HG03066 (cell line): Measurements from ENCODE around the gene ECPAS.
A peak's percentile ranks its signal among the peaks of the same experiment; 100 is the strongest.
"Not testable (repeated sequence)": the region's sequence is repeated elsewhere in the genome, so short reads cannot be mapped to it uniquely, and the experiment has no call there.

Experiments used
- ATAC-seq: cut with Tn5 transposase; IDR thresholded peaks from one replicate; pipeline ENCODE4 v1.9.1; 2021; ENCODE audit warnings: low read depth; ENCODE audit not compliant: unreplicated experiment

Gene ECPAS, protein sequence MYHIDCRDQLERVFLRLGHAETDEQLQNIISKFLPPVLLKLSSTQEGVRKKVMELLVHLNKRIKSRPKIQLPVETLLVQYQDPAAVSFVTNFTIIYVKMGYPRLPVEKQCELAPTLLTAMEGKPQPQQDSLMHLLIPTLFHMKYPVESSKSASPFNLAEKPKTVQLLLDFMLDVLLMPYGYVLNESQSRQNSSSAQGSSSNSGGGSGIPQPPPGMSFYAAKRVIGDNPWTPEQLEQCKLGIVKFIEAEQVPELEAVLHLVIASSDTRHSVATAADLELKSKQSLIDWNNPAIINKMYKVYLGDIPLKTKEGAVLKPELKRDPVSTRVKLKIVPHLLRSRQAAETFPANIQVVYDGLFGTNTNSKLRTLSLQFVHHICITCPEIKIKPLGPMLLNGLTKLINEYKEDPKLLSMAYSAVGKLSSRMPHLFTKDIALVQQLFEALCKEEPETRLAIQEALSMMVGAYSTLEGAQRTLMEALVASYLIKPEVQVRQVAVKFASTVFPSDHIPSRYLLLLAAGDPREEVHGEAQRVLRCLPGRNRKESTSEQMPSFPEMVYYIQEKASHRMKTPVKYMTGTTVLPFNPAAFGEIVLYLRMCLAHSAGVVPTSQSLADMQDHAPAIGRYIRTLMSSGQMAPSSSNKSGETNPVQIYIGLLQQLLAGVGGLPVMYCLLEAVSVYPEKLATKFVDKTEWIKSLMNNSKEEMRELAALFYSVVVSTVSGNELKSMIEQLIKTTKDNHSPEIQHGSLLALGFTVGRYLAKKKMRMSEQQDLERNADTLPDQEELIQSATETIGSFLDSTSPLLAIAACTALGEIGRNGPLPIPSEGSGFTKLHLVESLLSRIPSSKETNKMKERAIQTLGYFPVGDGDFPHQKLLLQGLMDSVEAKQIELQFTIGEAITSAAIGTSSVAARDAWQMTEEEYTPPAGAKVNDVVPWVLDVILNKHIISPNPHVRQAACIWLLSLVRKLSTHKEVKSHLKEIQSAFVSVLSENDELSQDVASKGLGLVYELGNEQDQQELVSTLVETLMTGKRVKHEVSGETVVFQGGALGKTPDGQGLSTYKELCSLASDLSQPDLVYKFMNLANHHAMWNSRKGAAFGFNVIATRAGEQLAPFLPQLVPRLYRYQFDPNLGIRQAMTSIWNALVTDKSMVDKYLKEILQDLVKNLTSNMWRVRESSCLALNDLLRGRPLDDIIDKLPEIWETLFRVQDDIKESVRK (N-terminal part only)

GRCh38 chr9:111483858-111484571, at the start of gene ECPAS:
Gene ECPAS, minus strand, starts transcription at chr9:111484383. Its CDS starts 11,465 bp downstream, at chr9:111472918.
- ATAC-seq: peak; percentile 45

GRCh38 chr9:111533099-111533790, 49.1 kb upstream of the ECPAS start:
- no peak for ATAC-seq

DNA sequence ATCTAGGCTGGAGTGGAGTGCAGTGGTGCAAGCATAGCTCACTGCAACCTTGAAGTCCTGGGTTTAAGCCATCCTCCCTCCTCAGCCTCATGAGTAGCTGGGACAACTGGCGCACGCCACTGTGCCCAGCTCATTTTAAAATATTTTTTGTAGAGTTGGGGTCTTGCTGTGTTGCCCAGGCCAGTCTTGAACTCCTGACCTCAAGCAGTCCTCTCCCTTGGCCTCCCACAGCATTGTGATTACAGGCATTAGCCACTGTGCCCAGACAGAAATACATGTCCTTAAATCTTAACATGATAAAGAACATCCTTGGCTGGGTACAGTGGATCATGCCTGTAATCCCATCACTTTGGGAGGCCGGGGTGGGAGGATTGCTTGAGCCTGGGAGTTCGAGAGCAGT, 47.5 kb upstream of the ECPAS start:
- no peak for ATAC-seq

GRCh38 chr9:111529787-111530186, 45.6 kb upstream of the ECPAS start:
- ATAC-seq: no peak

GRCh38 chr9:111527347-111527746, 43.2 kb upstream of the ECPAS start:
- ATAC-seq: no peak

DNA sequence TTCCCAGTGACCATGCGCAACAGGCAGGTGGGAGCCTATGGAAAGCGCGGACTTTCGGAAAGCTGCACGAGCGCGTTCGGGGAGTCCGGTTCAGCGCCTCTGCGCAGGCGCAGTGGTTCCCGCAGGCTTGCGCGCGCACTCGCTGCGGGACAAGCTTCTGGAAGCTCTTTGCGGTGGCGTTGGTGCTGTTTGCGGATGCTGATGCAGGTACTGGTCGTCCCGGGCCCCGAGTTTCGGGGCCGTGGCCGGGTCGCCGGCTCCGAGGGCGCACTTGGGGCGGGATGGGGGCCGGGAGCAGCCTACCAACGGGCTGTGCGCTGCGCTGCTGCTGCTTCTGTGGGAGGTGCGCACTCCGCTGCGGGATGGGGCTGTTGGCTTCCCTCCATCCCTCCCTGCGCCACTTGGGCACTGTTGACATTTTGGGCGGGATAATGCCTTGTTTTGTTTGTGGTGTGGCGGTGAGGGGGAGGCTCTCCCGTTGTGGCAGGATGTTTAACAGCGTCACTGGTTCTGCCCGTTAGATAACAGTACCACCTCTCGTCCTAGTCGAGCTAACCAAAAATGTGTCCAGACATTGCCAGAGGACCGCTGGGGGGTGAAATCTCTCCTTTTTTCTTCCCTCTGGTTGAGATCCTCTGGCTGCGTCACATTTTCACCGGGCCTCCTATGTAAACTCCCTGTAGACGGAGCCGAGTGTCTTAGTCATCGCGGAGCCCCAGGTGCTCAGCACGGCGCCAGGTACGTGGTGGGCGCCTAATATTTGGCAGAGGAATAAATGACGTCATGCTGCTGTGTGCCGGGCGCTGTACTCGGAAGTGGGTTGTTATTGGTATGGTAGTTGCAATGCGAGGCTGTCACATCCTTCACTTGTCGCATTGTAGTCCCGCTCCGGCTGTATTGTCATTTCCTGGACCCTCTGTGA, 41.1 kb upstream of the ECPAS start, which contains the start of gene ZNF483:
Gene ZNF483 (plus strand): TSS at position 124 of the 922 bp plus-strand sequence. CDS start 2,217 bp downstream, outside the sequence.
- no peak for ATAC-seq

- ATAC-seq: no peak
These were observed 40.5 kb upstream of the ECPAS start for GRCh38 chr9:111524731-111525055.

GRCh38 chr9:111516061-111516465, 31.9 kb upstream of the ECPAS start:
- no peak for ATAC-seq

DNA sequence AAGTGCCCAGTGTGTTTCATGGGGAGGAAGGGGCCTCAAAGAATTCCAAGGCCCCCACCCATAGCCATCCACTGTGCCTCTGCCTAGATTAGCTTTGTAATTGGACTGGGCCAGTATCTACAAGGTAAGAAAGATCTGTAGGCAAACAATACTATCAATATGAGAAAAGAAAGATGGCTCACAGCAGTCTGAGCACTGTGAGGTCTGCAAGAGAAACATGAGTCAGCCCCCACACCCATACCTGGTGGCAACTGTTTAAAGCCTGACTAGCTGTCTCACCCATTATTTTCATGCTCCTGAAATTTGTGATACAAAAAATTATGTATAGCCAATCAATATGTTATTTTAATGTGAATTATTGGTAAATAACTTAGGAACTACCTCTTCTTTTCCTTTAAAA, 30.8 kb upstream of the ECPAS start:
- ATAC-seq: no peak

DNA sequence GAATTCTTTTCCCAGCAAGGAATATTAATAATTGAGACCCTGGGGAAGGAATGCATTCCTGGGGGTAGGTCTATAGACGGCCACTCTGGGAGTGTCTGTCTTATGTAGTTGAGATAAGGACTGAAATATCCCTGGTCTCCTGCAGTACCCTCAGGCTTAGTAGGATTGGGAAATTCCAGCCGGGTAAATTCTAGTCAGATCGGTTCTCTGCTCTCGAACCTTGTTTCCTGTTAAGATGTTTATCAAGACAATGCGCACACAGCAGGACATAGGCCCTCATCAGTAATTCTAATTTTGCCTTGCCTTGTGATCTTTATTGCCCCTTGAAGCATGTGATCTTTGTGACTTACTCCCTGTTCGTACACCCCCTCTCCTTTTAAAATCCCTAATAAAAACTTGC, 27.4 kb upstream of the ECPAS start:
- not testable (repeated sequence) for ATAC-seq

DNA sequence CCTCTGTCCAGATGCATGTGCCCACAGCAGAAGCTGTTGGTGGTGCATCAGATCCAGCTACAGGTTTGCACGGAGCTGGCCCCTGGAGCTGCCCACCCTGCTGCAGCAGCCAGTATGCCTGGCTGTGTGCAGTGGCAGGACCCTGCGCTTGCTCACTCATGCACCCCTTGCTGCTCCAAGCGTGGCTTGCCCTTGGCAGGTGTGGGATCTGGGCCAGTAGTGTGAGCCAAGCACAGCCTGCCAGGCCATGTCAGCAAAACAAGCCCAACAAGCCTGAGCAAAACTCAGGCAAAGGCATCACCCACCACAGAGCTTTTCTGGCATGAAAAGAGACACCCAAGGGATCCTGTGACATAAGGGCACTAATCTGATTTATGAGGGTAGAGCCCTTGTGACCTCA, 18.3 kb upstream of the ECPAS start:
- no peak for ATAC-seq

GRCh38 chr9:111501648-111502047, 17.5 kb upstream of the ECPAS start:
- ATAC-seq: no peak

DNA sequence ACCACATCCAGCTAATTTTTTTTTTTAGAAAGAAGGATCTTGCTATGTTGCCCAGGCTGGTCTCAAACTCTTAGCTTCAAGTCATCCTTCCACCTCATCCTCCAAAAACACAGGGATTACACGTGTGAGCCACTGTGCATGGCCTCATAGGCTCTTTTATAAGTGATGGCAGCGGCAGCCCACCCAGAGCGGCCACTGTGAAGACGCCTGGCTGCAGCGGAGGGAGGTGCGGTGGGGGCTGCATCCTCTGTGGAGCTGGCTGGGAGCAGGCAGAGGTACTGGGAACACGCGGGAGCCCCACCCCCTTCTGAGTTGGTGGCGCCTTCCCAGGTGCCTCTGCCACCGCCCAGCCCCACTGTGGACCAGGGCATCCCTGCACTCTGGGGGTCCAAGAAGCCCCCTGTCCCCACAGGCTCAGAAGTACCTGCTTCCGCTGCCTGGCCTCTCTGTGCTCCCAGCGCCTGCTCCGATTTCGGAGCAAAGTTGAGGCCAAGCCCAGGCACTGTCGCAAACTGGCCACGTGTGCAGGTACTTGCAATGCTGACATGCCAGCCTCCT, 16.9 kb upstream of the ECPAS start:
- ATAC-seq: no peak

DNA sequence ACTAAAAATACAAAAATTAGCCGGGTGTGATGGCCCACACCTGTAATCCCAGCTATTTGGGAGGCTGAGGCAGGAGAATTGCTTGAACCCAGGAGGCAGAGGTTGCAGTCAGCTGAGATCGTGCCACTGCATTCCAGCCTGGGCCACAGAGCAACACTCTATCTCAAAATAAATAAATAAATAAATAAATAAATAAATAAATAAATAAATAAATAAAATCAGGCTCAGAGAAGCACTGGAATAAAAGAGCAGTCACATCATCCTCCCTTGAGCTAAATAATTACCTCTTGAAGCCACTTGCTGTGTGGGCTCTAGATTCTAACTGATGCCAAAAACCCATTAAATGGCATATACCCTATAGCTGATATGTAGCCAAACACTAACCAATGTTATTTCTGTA, 13.0 kb upstream of the ECPAS start:
- ATAC-seq: not testable (repeated sequence)

- no peak for ATAC-seq
These were observed 350 bp upstream of the ECPAS start for GRCh38 chr9:111484572-111484894.

GRCh38 chr9:111483439-111483857, 735 bp downstream of the ECPAS start:
- ATAC-seq: peak; percentile 30

- ATAC-seq: peak; percentile 69
These were observed 1.3 kb downstream of the ECPAS start for GRCh38 chr9:111482694-111483438.
